H1 (cell line): ENCODE data around the gene AMBN. TPM values are rescaled to one million over a fixed set of nuclear protein-coding genes. Genes with fewer than 3 reads are reported as not detected.

Experiments
- CTCF ChIA-PET: fragments of 300-600 bp; sonication (Branson Sonifier 250); formaldehyde crosslinking; loops from one replicate; lab custom pipeline; 2021; ENCODE audit not compliant: partially characterized antibody; lab: Charles Lee
- POLR2A ChIA-PET: fragments of 300-600 bp; sonication (Branson Sonifier 250); formaldehyde crosslinking; loops from one replicate; lab custom pipeline; 2021; ENCODE audit warnings: inconsistent platforms; ENCODE audit not compliant: partially characterized antibody; lab: Charles Lee
- DNase-seq, 2 experiments: peaks; one replicate each; pipeline versions ENCODE4 v3.0.0 to v3.0.0-alpha.2; 2010 to 2022; ENCODE audit warnings: low spot score in 2 of 2, low read depth in 1 of 2, mixed read lengths in 1 of 2
- FAIRE-seq: peaks from 2 replicates; lab custom pipeline; 2011; peaks lifted over from hg19 to GRCh38; lab: Jason Lieb, UNC
- H2AFZ ChIP-seq: 2 replicates; pipeline ENCODE4 v1.8.1; 2012; ENCODE audit warnings: low read length, inconsistent platforms
- H2AK5ac ChIP-seq: 2 replicates; pipeline ENCODE4 v1.6.1; 2013; ENCODE audit warnings: low read depth, low read length
- H2BK120ac ChIP-seq: replicated peaks from 2 replicates; pipeline ENCODE3; 2013; ENCODE audit warnings: low read depth, low read length, inconsistent platforms
- H2BK12ac ChIP-seq: 2 replicates; pipeline ENCODE4 v1.6.1; 2013; ENCODE audit warnings: low read depth, low read length
- H2BK15ac ChIP-seq: 2 replicates; pipeline ENCODE4 v1.6.1; 2013; ENCODE audit warnings: low read length
- H2BK20ac ChIP-seq: 2 replicates; pipeline ENCODE4 v1.6.1; 2013; ENCODE audit warnings: low read length
- H2BK5ac ChIP-seq: 2 replicates; pipeline ENCODE4 v1.6.1; 2013; ENCODE audit warnings: low read depth, low read length
- H3K14ac ChIP-seq: 2 replicates; pipeline ENCODE4 v1.6.1; 2013; ENCODE audit warnings: inconsistent platforms; ENCODE audit not compliant: insufficient read length
- H3K18ac ChIP-seq: 2 replicates; pipeline ENCODE4 v1.6.1; 2013; ENCODE audit warnings: low read length; ENCODE audit errors: extremely low read depth
- H3K23ac ChIP-seq: 2 replicates; pipeline ENCODE4 v1.6.1; 2013; ENCODE audit warnings: inconsistent platforms; ENCODE audit not compliant: insufficient read length
- H3K23me2 ChIP-seq: 2 replicates; pipeline ENCODE4 v1.6.1; 2013; ENCODE audit warnings: low read depth, low read length
- H3K27ac ChIP-seq: 2 replicates; pipeline ENCODE4 v1.6.1; 2011; ENCODE audit warnings: low read depth, low read length, inconsistent platforms
- H3K27me3 ChIP-seq, 4 experiments: replicated peaks in 1 of 4; 1 replicate in 1 of 4; 2 replicates in 3 of 4; pipeline versions ENCODE4 v1.6.1 to v1.8.1; 2011 to 2013; ENCODE audit warnings: low read length in 3 of 4, mild to moderate bottlenecking in 3 of 4, inconsistent platforms in 2 of 4, mixed read lengths in 2 of 4, moderate library complexity in 1 of 4; ENCODE audit not compliant: control insufficient read depth in 3 of 4, insufficient read depth in 3 of 4; ENCODE audit errors: extremely low read depth in 1 of 4
- H3K36me3 ChIP-seq, 4 experiments: 2 replicates each; pipeline versions ENCODE4 v1.6.1 to v1.8.1; 2011 to 2013; ENCODE audit warnings: mild to moderate bottlenecking in 4 of 4, low read length in 3 of 4, moderate library complexity in 2 of 4, control low read depth in 1 of 4, inconsistent platforms in 1 of 4; ENCODE audit not compliant: insufficient read depth in 4 of 4, control insufficient read depth in 2 of 4
- H3K4ac ChIP-seq: replicated peaks from 2 replicates; pipeline ENCODE3; 2013; ENCODE audit warnings: low read length, low read depth, mixed read lengths, inconsistent platforms; ENCODE audit not compliant: insufficient read length
- H3K4me1 ChIP-seq, 4 experiments: replicated peaks in 1 of 4; 1 replicate in 1 of 4; 2 replicates in 3 of 4; pipeline versions ENCODE4 v1.6.1 to v1.8.1; 2011 to 2013; ENCODE audit warnings: low read length in 3 of 4, inconsistent platforms in 2 of 4, mixed read lengths in 1 of 4; ENCODE audit not compliant: insufficient read depth in 4 of 4, control insufficient read depth in 3 of 4
- H3K4me2 ChIP-seq, 2 experiments: 2 replicates each; pipeline versions ENCODE4 v1.6.1 to v1.8.1; 2011 to 2013; ENCODE audit warnings: low read depth in 2 of 2, low read length in 2 of 2, control low read depth in 1 of 2, inconsistent platforms in 1 of 2, mild to moderate bottlenecking in 1 of 2; ENCODE audit not compliant: insufficient read depth in 1 of 2
- H3K4me3 ChIP-seq, 4 experiments: fragments of 200-600, 300-600 bp in 1 of 4; sonication (generic), shearing (Covaris generic), sonication (Bioruptor Twin) in 1 of 4; 2 replicates each; pipeline versions ENCODE4 v1.5.1 to v1.8.1; 2011 to 2016; ENCODE audit warnings: low read length in 4 of 4, low read depth in 3 of 4, control low read depth in 2 of 4, inconsistent platforms in 2 of 4, mild to moderate bottlenecking in 2 of 4, mixed read lengths in 1 of 4, moderate library complexity in 1 of 4; ENCODE audit not compliant: insufficient read depth in 2 of 4; ENCODE audit errors: extremely low read depth in 1 of 4
- H3K56ac ChIP-seq: replicated peaks from 2 replicates; pipeline ENCODE3; 2013; ENCODE audit warnings: low read depth, mild to moderate bottlenecking, mixed read lengths, low read length, inconsistent platforms; ENCODE audit not compliant: insufficient read length
- H3K79me1 ChIP-seq: 2 replicates; pipeline ENCODE4 v1.6.1; 2013; ENCODE audit warnings: low read depth, low read length, control low read depth
- H3K79me2 ChIP-seq, 2 experiments: 2 replicates each; pipeline versions ENCODE4 v1.6.1 to v1.8.1; 2012 to 2013; ENCODE audit warnings: low read length in 2 of 2, mild to moderate bottlenecking in 2 of 2, inconsistent platforms in 1 of 2; ENCODE audit not compliant: insufficient read depth in 2 of 2, control insufficient read depth in 1 of 2
- H3K9ac ChIP-seq, 4 experiments: replicated peaks in 1 of 4; 1 replicate in 1 of 4; 2 replicates in 3 of 4; pipeline versions ENCODE4 v1.6.1 to v1.8.1; 2011 to 2013; ENCODE audit warnings: low read depth in 3 of 4, low read length in 3 of 4, control low read depth in 2 of 4, mild to moderate bottlenecking in 2 of 4, moderate library complexity in 2 of 4, inconsistent platforms in 1 of 4; ENCODE audit errors: extremely low read depth in 1 of 4
- H3K9me3 ChIP-seq, 2 experiments: 2 replicates each; pipeline versions ENCODE4 v1.6.1 to v1.8.1; 2012 to 2013; ENCODE audit warnings: mild to moderate bottlenecking in 2 of 2, moderate library complexity in 2 of 2, control low read depth in 1 of 2, inconsistent platforms in 1 of 2, low read depth in 1 of 2, low read length in 1 of 2, mixed read lengths in 1 of 2; ENCODE audit not compliant: insufficient read depth in 2 of 2
- H4K20me1 ChIP-seq, 2 experiments: replicated peaks in 1 of 2; 2 replicates each; pipeline versions ENCODE3 to v1.8.1; 2011 to 2013; ENCODE audit warnings: inconsistent platforms in 2 of 2, low read length in 2 of 2, mild to moderate bottlenecking in 1 of 2; ENCODE audit not compliant: insufficient read depth in 2 of 2, control insufficient read depth in 1 of 2
- H4K5ac ChIP-seq: 2 replicates; pipeline ENCODE4 v1.6.1; 2013; ENCODE audit warnings: low read length, low read depth, mixed read lengths, inconsistent platforms; ENCODE audit not compliant: insufficient read length
- H4K8ac ChIP-seq: 2 replicates; pipeline ENCODE4 v1.8.0; 2013; ENCODE audit warnings: mild to moderate bottlenecking, moderate library complexity, low read length, inconsistent platforms; ENCODE audit not compliant: insufficient read depth; ENCODE audit errors: extremely low read depth
- H4K91ac ChIP-seq: replicated peaks from 2 replicates; pipeline ENCODE3; 2013; ENCODE audit warnings: low read length, mixed read lengths, inconsistent platforms; ENCODE audit not compliant: insufficient read length
- BCL11A ChIP-seq, 2 experiments: IDR thresholded peaks; one replicate each; pipeline ENCODE4 v1.6.1; 2011; ENCODE audit warnings: low read depth in 2 of 2, low read length in 2 of 2, mild to moderate bottlenecking in 2 of 2
- CBX5 ChIP-seq: fragments of 300-800, 300-1000 bp; sonication (generic); IDR thresholded peaks from 2 replicates; pipeline ENCODE4 v1.7.1; 2016; ENCODE audit warnings: antibody characterized with exemption, low read length, low read depth
- CHD1 ChIP-seq: IDR thresholded peaks from 2 replicates; pipeline ENCODE4 v1.6.1; 2012; ENCODE audit warnings: low read depth, low read length, improper control_type of control experiment
- CREB1 ChIP-seq: IDR thresholded peaks from 2 replicates; pipeline ENCODE4 v1.6.1; 2012; ENCODE audit warnings: inconsistent platforms
- GTF2F1 ChIP-seq: IDR thresholded peaks from 2 replicates; pipeline ENCODE4 v1.6.1; 2012; ENCODE audit warnings: low read depth, low read length, improper control_type of control experiment, borderline replicate concordance
- KDM1A ChIP-seq: fragments of 200-600, 300-600 bp; sonication (generic); IDR thresholded peaks from 2 replicates; pipeline ENCODE4 v1.7.1; 2016; ENCODE audit warnings: mild to moderate bottlenecking, low read length, borderline replicate concordance
- PHF8 ChIP-seq: fragments of 200-600 bp; sonication (generic); conservative IDR thresholded peaks from 2 replicates; pipeline ENCODE4 v1.7.1; 2012; ENCODE audit warnings: low read depth, mild to moderate bottlenecking, inconsistent platforms, low read length, moderate library complexity
- SIN3A ChIP-seq, 2 experiments: IDR thresholded peaks in 1 of 2; conservative IDR thresholded peaks in 1 of 2; 2 replicates each; pipeline ENCODE4 v1.6.1; 2011 to 2012; ENCODE audit warnings: low read length in 2 of 2, improper control_type of control experiment in 1 of 2, low read depth in 1 of 2, mild to moderate bottlenecking in 1 of 2
- SP4 ChIP-seq: IDR thresholded peaks from 2 replicates; pipeline ENCODE4 v1.6.1; 2012; ENCODE audit warnings: low read length, inconsistent platforms
- SRF ChIP-seq: IDR thresholded peaks from 2 replicates; pipeline ENCODE4 v1.6.1; 2011; ENCODE audit warnings: mild to moderate bottlenecking, low read depth, low read length, moderate library complexity
- WGBS, 2 experiments: shearing (Covaris generic) in 1 of 2; methylation state at CpG; one replicate each; pipeline versions ENCODE4 v1.1.6 to v1.1.7; 2013 to 2015; ENCODE audit warnings: low lambda C conversion rate in 2 of 2, mixed read lengths in 2 of 2, inconsistent platforms in 1 of 2, low coverage in 1 of 2, missing lambda C conversion rate in 1 of 2; ENCODE audit not compliant: insufficient replicate concordance in 2 of 2, insufficient coverage in 1 of 2, insufficient read length in 1 of 2; ENCODE audit errors: extremely low coverage in 1 of 2, missing lambda C conversion rate in 1 of 2; 5-methylcytosine and 5-hydroxymethylcytosine counted together
- polyA plus RNA-seq, 7 experiments: library from polyadenylated mRNA; depleted of rRNA in 3 of 7; stranded (reverse) in 5 of 7; unstranded in 2 of 7; fragments of >200 nt in 5 of 7; fragments of 200-250 nt in 2 of 7; gene quantifications; 1 replicate in 5 of 7; 2 replicates in 1 of 7; 4 replicates in 1 of 7; pipeline versions ENCODE4 v1.2.1 to v1.2.3, GENCODE V29; 2011 to 2013; ENCODE audit warnings: missing spikeins in 2 of 7, mixed read lengths in 2 of 7
- total RNA-seq: library from RNA; stranded (reverse); fragmentation: NEBNext Ultra II Directional; extraction: Animal tissue kit (Norgen Biotek cat#: 25700); gene quantifications from 2 replicates; pipeline ENCODE4 v1.2.1, GENCODE V29; 2021

Gene AMBN
- total and polyA plus RNA-seq, 2 of the 8 experiments (the other 6 are each of a cell fraction or from before 2014, with no cell fraction given), result not detected

- DNase-seq, result no peak
These were observed 14.7 kb upstream of the AMBN start for GRCh38 chr4:70577220-70577927.

More at GRCh38 chr4:70577220-70577927, 14.7 kb upstream of the AMBN start:
- Histone ChIP-seq H3K14ac (no peak overlapping the region), H2AK5ac (no peak overlapping the region), H2BK120ac (no peak overlapping the region), H3K23ac (no peak overlapping the region), H3K4ac (no peak overlapping the region), H2BK5ac (no peak overlapping the region), H4K5ac (no peak overlapping the region), H4K8ac (no peak overlapping the region), H3K18ac (no peak overlapping the region), H4K91ac (no peak overlapping the region)
- POLR2A ChIA-PET, result no interaction called here
- TF ChIP-seq GTF2F1 (no peak), KDM1A (no peak), BCL11A (IDR thresholded peaks at IDR 0.05; ENCODE audit: low read depth in 2 of 2, low read length in 2 of 2) (no peak), PHF8 (no peak), SRF (no peak), CBX5 (no peak), CHD1 (no peak), SP4 (no peak), SIN3A (conservative IDR thresholded peaks at IDR 0.05 in 1 of 2, IDR thresholded peaks at IDR 0.05 in 1 of 2; ENCODE audit: low read depth in 1 of 2, low read length in 2 of 2) (no peak), CREB1 (no peak)
- TF ChIP-seq, all 59 proteins: peak for 0
- Histone ChIP-seq H3K56ac (no peak overlapping the region), H3K4me2 (no peak overlapping the region), H3K4me3 (no peak overlapping the region), H4K20me1 (no peaks in the 10 kb centered on the region), H2BK15ac (no peak overlapping the region), H3K79me1 (no peaks in the 10 kb centered on the region), H3K9me3 (no peaks in the 10 kb centered on the region), H2AFZ (no peak overlapping the region), H2BK12ac (no peak overlapping the region), H3K36me3 (no peaks in the 10 kb centered on the region), H3K27me3 (no peaks in the 10 kb centered on the region), H3K9ac (no peak overlapping the region), H2BK20ac (no peak overlapping the region), H3K23me2 (no peaks in the 10 kb centered on the region), H3K79me2 (no peaks in the 10 kb centered on the region), H3K4me1 (no peaks in the 10 kb centered on the region), H3K27ac (no peak overlapping the region)
- CTCF ChIA-PET, result no interaction called here
- WGBS, 2 experiments, result 87% methylated on average over 6 of the region's 6 CpGs; no CpG with 5 or more reads in 1 of the 2 experiments
- no peak for FAIRE-seq
